Hepatocyte (in vitro differentiated cells): ENCODE results near the gene NCOR2.

Source experiments
- EZH2phosphoT487 ChIP-seq: fragments of 200-600 bp; sonication (generic); IDR thresholded peaks from one replicate; pipeline ENCODE4 v1.6.1; 2018; ENCODE audit warnings: antibody characterized with exemption, mild to moderate bottlenecking, low read depth, moderate library complexity; ENCODE audit not compliant: unreplicated experiment, severe bottlenecking
- TF ChIP-seq, protein P1 (sequence below): fragments of 200-600 bp; sonication (generic); IDR thresholded peaks from 2 replicates; pipeline ENCODE4 v1.5.1; 2016; ENCODE audit warnings: antibody characterized with exemption, mild to moderate bottlenecking; ENCODE audit not compliant: poor library complexity

DNA sequence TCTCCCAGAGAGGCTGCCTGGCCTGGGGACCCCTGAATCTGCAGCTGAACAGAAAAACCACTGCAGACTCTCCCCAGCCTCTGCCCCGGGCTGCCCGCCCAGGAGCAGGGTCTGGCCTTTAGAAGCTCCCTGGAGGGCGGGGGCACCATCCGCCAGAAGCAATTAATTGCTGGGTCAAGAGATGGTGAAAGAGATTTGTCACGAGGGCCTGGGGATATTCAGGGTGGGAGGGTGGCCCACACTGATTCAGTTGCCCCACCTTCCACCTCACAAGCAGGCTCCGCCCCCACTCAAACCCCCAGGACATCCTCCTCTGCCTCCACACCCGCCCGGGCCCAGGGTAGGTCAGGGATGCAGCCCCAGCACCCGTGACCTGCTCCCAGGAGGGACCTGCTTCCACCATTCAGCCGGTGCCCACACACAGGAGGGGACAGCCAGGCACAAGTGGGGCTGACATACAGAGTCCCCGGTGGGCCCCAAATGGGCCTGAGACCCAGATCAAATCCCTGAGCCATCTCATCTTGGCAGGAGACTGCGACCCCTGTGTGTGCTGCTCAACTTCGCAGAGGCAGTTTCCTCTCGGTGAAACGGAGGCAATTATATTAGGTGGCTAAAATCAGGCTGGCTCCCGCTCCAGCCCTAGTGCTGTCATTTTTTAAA lies 23.0 kb downstream of the NCOR2 start:
- TF ChIP-seq EZH2phosphoT487 = no peak
- TF ChIP-seq, protein P1, sequence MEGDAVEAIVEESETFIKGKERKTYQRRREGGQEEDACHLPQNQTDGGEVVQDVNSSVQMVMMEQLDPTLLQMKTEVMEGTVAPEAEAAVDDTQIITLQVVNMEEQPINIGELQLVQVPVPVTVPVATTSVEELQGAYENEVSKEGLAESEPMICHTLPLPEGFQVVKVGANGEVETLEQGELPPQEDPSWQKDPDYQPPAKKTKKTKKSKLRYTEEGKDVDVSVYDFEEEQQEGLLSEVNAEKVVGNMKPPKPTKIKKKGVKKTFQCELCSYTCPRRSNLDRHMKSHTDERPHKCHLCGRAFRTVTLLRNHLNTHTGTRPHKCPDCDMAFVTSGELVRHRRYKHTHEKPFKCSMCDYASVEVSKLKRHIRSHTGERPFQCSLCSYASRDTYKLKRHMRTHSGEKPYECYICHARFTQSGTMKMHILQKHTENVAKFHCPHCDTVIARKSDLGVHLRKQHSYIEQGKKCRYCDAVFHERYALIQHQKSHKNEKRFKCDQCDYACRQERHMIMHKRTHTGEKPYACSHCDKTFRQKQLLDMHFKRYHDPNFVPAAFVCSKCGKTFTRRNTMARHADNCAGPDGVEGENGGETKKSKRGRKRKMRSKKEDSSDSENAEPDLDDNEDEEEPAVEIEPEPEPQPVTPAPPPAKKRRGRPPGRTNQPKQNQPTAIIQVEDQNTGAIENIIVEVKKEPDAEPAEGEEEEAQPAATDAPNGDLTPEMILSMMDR = no peak
